Vagina (tissue), 2 donors: ENCODE data around the gene MS4A10. TPM values are rescaled to one million over a fixed set of nuclear protein-coding genes. Genes with fewer than 3 reads are reported as not detected.

ENCODE experiments used
- DNase-seq, 2 donors: peaks; one replicate each; pipeline ENCODE4 v3.0.0-alpha.2; 2017; ENCODE audit errors: extremely low spot score in 2 of 2
- H3K27ac ChIP-seq: fragments of 200-600 bp; sonication (generic); one replicate; pipeline ENCODE4 v1.5.1; 2019
- H3K27me3 ChIP-seq: fragments of 200-600 bp; sonication (generic); one replicate; pipeline ENCODE4 v1.5.1; 2019
- H3K36me3 ChIP-seq, 2 donors: fragments of 200-600 bp; sonication (generic); one replicate each; pipeline ENCODE4 v1.5.1; 2017 to 2019
- H3K4me1 ChIP-seq: fragments of 200-600 bp; sonication (generic); one replicate; pipeline ENCODE4 v1.5.1; 2019
- H3K4me3 ChIP-seq, 2 donors: fragments of 200-600 bp; sonication (generic); 1 replicate in 1 of 2; 2 replicates in 1 of 2; pipeline ENCODE4 v1.5.1; 2016 to 2019
- H3K9me3 ChIP-seq: fragments of 200-600 bp; sonication (generic); one replicate; pipeline ENCODE4 v1.5.1; 2019
- CTCF ChIP-seq, 3 experiments: fragments of 450-650 bp in 2 of 3; fragments of 200-600 bp in 1 of 3; sonication (generic) in 1 of 3; IDR thresholded peaks; one replicate each; pipeline ENCODE4 v1.5.1; 2017 to 2019; ENCODE audit warnings: antibody characterized with exemption in 3 of 3, mild to moderate bottlenecking in 2 of 3, moderate library complexity in 2 of 3
- POLR2A ChIP-seq, 2 donors: fragments of 450-650 bp; IDR thresholded peaks; one replicate each; pipeline ENCODE4 v1.6.1; 2017; ENCODE audit warnings: antibody characterized with exemption in 2 of 2, mild to moderate bottlenecking in 2 of 2, moderate library complexity in 2 of 2
- POLR2AphosphoS5 ChIP-seq, 2 donors: sonication (generic); formaldehyde crosslinking; IDR thresholded peaks; one replicate each; pipeline ENCODE4 v1.9.0; 2017; ENCODE audit warnings: antibody characterized with exemption in 2 of 2, mild to moderate bottlenecking in 2 of 2, low read depth in 1 of 2; ENCODE audit not compliant: insufficient read depth in 1 of 2
- intact Hi-C: fragments of 100-400 bp; cut with DNase I; formaldehyde crosslinking; loops from one replicate; pipeline ENCODE4 v1.15.1; 2023
- total RNA-seq: library from RNA; depleted of rRNA; stranded (reverse); fragments of >200 nt; gene quantifications from one replicate; pipeline ENCODE4 v1.2.3, GENCODE V29; 2016

The MS4A10 gene
- total RNA-seq, 1 donor from 2014 or later, result not detected

DNA sequence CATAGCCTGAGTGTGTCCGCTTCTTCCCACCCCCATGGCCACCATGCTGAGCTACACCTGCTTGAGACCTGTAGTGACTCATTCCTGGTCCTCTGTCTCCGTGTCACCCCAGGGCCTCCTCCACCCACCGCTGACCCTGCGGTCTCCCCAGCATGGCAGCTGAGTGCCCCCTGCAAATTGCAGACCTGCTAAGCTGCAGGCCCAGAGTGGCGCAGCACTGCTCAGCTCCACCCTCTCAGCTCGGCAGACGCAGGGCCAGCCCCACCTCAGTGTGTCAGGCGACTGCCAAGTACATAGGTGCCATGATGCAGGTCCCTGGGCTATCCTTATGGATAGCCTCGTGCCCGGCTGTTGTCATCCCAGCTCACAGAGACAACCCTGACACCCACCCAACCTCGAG lies 15.3 kb upstream of the MS4A10 start:
- TF ChIP-seq CTCF (IDR thresholded peaks at IDR 0.05), result no peak
- no peak for TF ChIP-seq POLR2AphosphoS5 (IDR thresholded peaks at IDR 0.05; ENCODE audit: insufficient read depth in 1 of 2, low read depth in 1 of 2)
- no peak for TF ChIP-seq POLR2A (IDR thresholded peaks at IDR 0.05)
- intact Hi-C loops, result no loop called here
- Histone ChIP-seq H3K27me3 (no peaks in the 10 kb centered on the region), H3K4me1 (no peaks in the 10 kb centered on the region), H3K27ac (no peak overlapping the region), H3K4me3 (no peak overlapping the region), H3K36me3 (no peaks in the 10 kb centered on the region), H3K9me3 (no peaks in the 10 kb centered on the region)
- DNase-seq, result no peak

- H3K4me3 ChIP-seq, result no peak overlapping the region
- H3K9me3 ChIP-seq, result no peaks in the 10 kb centered on the region
- H3K4me1 ChIP-seq, result no peaks in the 10 kb centered on the region
- TF ChIP-seq POLR2AphosphoS5 (IDR thresholded peaks at IDR 0.05; ENCODE audit: insufficient read depth in 1 of 2, low read depth in 1 of 2) (no peak), POLR2A (IDR thresholded peaks at IDR 0.05) (no peak), CTCF (IDR thresholded peaks at IDR 0.05) (no peak)
- H3K36me3 ChIP-seq, result no peaks in the 10 kb centered on the region
- H3K27me3 ChIP-seq, result no peaks in the 10 kb centered on the region
- no peak for DNase-seq
- H3K27ac ChIP-seq, result no peak overlapping the region
- intact Hi-C loops, result no loop called here
Measured at GRCh38 chr11:60771146-60771545, 14.0 kb upstream of the MS4A10 start.

- H3K36me3 ChIP-seq, result no peaks in the 10 kb centered on the region
- H3K4me1 ChIP-seq, result no peaks in the 10 kb centered on the region
- no peak for TF ChIP-seq POLR2A (IDR thresholded peaks at IDR 0.05)
- no peak for TF ChIP-seq CTCF (IDR thresholded peaks at IDR 0.05)
- TF ChIP-seq POLR2AphosphoS5 (IDR thresholded peaks at IDR 0.05; ENCODE audit: insufficient read depth in 1 of 2, low read depth in 1 of 2), result no peak
- no peaks in the 10 kb centered on the region for H3K27me3 ChIP-seq
- no peak overlapping the region for H3K27ac ChIP-seq
- intact Hi-C loops, result no loop called here
- H3K4me3 ChIP-seq, result no peak overlapping the region
- no peak for DNase-seq
- no peaks in the 10 kb centered on the region for H3K9me3 ChIP-seq
Measured at GRCh38 chr11:60771879-60772525, 13.1 kb upstream of the MS4A10 start.

DNA sequence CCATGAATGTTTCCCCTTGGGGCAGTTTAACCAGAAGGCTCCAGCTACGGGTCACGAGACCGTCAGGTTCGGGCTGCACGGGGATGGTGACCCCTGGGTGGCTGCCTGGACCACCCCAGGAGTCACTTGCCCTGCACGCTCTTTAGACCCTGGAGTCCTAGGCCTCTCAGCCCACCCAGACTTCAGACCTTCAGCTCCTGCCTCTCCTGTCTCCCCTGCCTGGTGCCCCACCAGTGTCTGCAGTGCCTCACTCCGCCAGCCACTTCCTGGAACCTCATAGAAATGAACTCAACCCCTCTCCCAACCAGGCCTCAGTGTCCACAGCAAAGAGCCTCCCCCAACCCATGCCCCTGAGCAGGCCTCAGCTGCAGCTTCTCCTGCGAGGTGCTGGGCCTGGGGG lies 12.5 kb upstream of the MS4A10 start:
- Histone ChIP-seq H3K9me3 (no peaks in the 10 kb centered on the region), H3K27ac (no peak overlapping the region), H3K36me3 (no peaks in the 10 kb centered on the region), H3K4me1 (no peaks in the 10 kb centered on the region), H3K27me3 (no peaks in the 10 kb centered on the region), H3K4me3 (no peak overlapping the region)
- no peak for DNase-seq
- intact Hi-C loops, result no loop called here
- TF ChIP-seq POLR2AphosphoS5 (IDR thresholded peaks at IDR 0.05; ENCODE audit: insufficient read depth in 1 of 2, low read depth in 1 of 2) (no peak), CTCF (IDR thresholded peaks at IDR 0.05) (no peak), POLR2A (IDR thresholded peaks at IDR 0.05) (no peak)

DNA sequence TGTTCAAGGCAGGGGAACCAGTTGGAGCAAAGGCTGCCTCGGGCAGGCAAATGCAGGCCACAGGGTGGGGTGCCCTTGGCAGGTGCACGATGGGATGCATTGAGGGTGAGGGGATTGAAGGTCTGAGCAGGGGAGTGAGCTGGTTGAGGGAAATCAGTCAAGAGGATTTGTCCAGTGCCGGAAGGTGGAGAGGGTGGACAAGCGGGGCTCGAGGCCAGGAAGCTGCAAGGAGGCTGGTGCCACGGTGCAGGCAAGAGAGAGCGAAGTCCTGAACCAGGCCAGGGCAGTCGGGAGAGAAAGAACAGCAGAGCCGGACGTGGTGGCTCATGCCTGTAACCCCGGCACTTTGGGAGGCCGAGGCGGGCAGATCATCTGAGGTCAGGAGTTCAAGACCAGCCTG lies 10.4 kb upstream of the MS4A10 start:
- no peaks in the 10 kb centered on the region for H3K9me3 ChIP-seq
- no peak overlapping the region for H3K4me3 ChIP-seq
- H3K4me1 ChIP-seq, result no peaks in the 10 kb centered on the region
- TF ChIP-seq POLR2A (IDR thresholded peaks at IDR 0.05), result no peak
- TF ChIP-seq POLR2AphosphoS5 (IDR thresholded peaks at IDR 0.05; ENCODE audit: insufficient read depth in 1 of 2, low read depth in 1 of 2), result no peak
- no peak for TF ChIP-seq CTCF (IDR thresholded peaks at IDR 0.05)
- DNase-seq, result no peak
- intact Hi-C loops, result no loop called here
- no peaks in the 10 kb centered on the region for H3K36me3 ChIP-seq
- H3K27me3 ChIP-seq, result no peaks in the 10 kb centered on the region
- H3K27ac ChIP-seq, result no peak overlapping the region
